ENCODE data around the gene UBL7.

- TF ChIP-seq EZH2 (IDR thresholded peaks at IDR 0.05; ENCODE audit: insufficient read depth, poor library complexity, severe bottlenecking) (no peak), EZH2phosphoT487 (IDR thresholded peaks at IDR 0.05; ENCODE audit: insufficient read depth, low read depth) (no peak)
Observed at GRCh38 chr15:74442604-74443003, 18.4 kb downstream of the UBL7 start.

Data from GM23248 (cell line).